ENCODE data around the gene P2RY8.
"Not testable (repeated sequence)": the region's sequence is repeated elsewhere in the genome, so short reads cannot be mapped to it uniquely, and the experiment has no call there.

Gene P2RY8

GRCh38 chrX:1484638-1485019 lies 52.4 kb downstream of the P2RY8 start:
- DNase-seq, result no peak

GRCh38 chrX:1483843-1484637 lies 52.9 kb downstream of the P2RY8 start:
- no peak for DNase-seq

- DNase-seq, result not testable (repeated sequence)
Measured at GRCh38 chrX:1482530-1482928, 54.5 kb downstream of the P2RY8 start.

GRCh38 chrX:1481636-1482529 lies 55.1 kb downstream of the P2RY8 start:
- peak; percentile 46 for DNase-seq

- no peak for DNase-seq
Measured at GRCh38 chrX:1480082-1480785, 56.8 kb downstream of the P2RY8 start.

- no peak for DNase-seq
Measured at GRCh38 chrX:1477801-1478458, 59.1 kb downstream of the P2RY8 start.

GRCh38 chrX:1477229-1477628 lies 59.8 kb downstream of the P2RY8 start:
- no peak for DNase-seq

- DNase-seq, result no peak
Measured at GRCh38 chrX:1476682-1477081, 60.3 kb downstream of the P2RY8 start.

- DNase-seq, result no peak
Measured at GRCh38 chrX:1475881-1476280, 61.1 kb downstream of the P2RY8 start.

- DNase-seq, result no peak
Measured at GRCh38 chrX:1475481-1475880, 61.5 kb downstream of the P2RY8 start.

GRCh38 chrX:1474593-1474992 lies 62.4 kb downstream of the P2RY8 start:
- DNase-seq, result not testable (repeated sequence)

- DNase-seq, result no peak
Measured at GRCh38 chrX:1472975-1473374, 64.0 kb downstream of the P2RY8 start.

GRCh38 chrX:1468250-1468772 lies 68.7 kb downstream of the P2RY8 start:
- DNase-seq, result no peak

GRCh38 chrX:1466971-1467561 lies 69.9 kb downstream of the P2RY8 start:
- no peak for DNase-seq

- DNase-seq, result no peak
Measured at GRCh38 chrX:1466232-1466661, 70.7 kb downstream of the P2RY8 start.

GRCh38 chrX:1465286-1466231 lies 71.4 kb downstream of the P2RY8 start:
- no peak for DNase-seq

GRCh38 chrX:1464971-1465285 lies 72.1 kb downstream of the P2RY8 start:
- no peak for DNase-seq

- no peak for DNase-seq
Measured at GRCh38 chrX:1464041-1464970, 72.7 kb downstream of the P2RY8 start.

- no peak for DNase-seq
Measured at GRCh38 chrX:1463581-1463980, 73.4 kb downstream of the P2RY8 start.

All from retina (tissue), 1 donor.